GM23338 (cell line): ENCODE results near the gene EIF2B1.

Experiments used
- CTCF ChIP-seq, 2 experiments: fragments of 200-600 bp in 1 of 2; sonication (generic) in 1 of 2; conservative IDR thresholded peaks; 2 replicates each; pipeline versions ENCODE4 v1.5.1 to v1.6.1; 2016 to 2017; ENCODE audit warnings: antibody characterized with exemption in 2 of 2, low read depth in 2 of 2, mild to moderate bottlenecking in 2 of 2, moderate library complexity in 1 of 2
- EZH2 ChIP-seq: fragments of 200-600 bp; sonication (generic); IDR thresholded peaks from one replicate; pipeline ENCODE4 v1.8.0; 2017; ENCODE audit warnings: antibody characterized with exemption, mild to moderate bottlenecking, low read depth; ENCODE audit not compliant: unreplicated experiment
- EZH2phosphoT487 ChIP-seq: fragments of 200-600 bp; sonication (generic); IDR thresholded peaks from one replicate; pipeline ENCODE4 v1.8.1; 2018; ENCODE audit warnings: antibody characterized with exemption; ENCODE audit not compliant: unreplicated experiment
- POLR2AphosphoS5 ChIP-seq: IDR thresholded peaks from 2 replicates; pipeline ENCODE4 v1.6.1; 2016; ENCODE audit warnings: antibody characterized with exemption, low read depth
- REST ChIP-seq: IDR thresholded peaks from one replicate; pipeline ENCODE4 v1.6.1; 2018; ENCODE audit warnings: antibody characterized with exemption; ENCODE audit not compliant: unreplicated experiment
- ZNF114 ChIP-seq: fragments of 250-450 bp; sonication (Bioruptor Pico); IDR thresholded peaks from 2 replicates; pipeline ENCODE4 v1.5.0; 2020; ENCODE audit warnings: mild to moderate bottlenecking, moderate library complexity
- TF ChIP-seq, protein P1 (sequence below): fragments of 250-450 bp; sonication (Bioruptor Pico); IDR thresholded peaks from 2 replicates; pipeline ENCODE4 v1.5.0; 2020; ENCODE audit warnings: mild to moderate bottlenecking, moderate library complexity

- no peak for TF ChIP-seq CTCF (conservative IDR thresholded peaks at IDR 0.05; ENCODE audit: low read depth in 2 of 2)
- TF ChIP-seq POLR2AphosphoS5, result no peak
- TF ChIP-seq, protein P1, sequence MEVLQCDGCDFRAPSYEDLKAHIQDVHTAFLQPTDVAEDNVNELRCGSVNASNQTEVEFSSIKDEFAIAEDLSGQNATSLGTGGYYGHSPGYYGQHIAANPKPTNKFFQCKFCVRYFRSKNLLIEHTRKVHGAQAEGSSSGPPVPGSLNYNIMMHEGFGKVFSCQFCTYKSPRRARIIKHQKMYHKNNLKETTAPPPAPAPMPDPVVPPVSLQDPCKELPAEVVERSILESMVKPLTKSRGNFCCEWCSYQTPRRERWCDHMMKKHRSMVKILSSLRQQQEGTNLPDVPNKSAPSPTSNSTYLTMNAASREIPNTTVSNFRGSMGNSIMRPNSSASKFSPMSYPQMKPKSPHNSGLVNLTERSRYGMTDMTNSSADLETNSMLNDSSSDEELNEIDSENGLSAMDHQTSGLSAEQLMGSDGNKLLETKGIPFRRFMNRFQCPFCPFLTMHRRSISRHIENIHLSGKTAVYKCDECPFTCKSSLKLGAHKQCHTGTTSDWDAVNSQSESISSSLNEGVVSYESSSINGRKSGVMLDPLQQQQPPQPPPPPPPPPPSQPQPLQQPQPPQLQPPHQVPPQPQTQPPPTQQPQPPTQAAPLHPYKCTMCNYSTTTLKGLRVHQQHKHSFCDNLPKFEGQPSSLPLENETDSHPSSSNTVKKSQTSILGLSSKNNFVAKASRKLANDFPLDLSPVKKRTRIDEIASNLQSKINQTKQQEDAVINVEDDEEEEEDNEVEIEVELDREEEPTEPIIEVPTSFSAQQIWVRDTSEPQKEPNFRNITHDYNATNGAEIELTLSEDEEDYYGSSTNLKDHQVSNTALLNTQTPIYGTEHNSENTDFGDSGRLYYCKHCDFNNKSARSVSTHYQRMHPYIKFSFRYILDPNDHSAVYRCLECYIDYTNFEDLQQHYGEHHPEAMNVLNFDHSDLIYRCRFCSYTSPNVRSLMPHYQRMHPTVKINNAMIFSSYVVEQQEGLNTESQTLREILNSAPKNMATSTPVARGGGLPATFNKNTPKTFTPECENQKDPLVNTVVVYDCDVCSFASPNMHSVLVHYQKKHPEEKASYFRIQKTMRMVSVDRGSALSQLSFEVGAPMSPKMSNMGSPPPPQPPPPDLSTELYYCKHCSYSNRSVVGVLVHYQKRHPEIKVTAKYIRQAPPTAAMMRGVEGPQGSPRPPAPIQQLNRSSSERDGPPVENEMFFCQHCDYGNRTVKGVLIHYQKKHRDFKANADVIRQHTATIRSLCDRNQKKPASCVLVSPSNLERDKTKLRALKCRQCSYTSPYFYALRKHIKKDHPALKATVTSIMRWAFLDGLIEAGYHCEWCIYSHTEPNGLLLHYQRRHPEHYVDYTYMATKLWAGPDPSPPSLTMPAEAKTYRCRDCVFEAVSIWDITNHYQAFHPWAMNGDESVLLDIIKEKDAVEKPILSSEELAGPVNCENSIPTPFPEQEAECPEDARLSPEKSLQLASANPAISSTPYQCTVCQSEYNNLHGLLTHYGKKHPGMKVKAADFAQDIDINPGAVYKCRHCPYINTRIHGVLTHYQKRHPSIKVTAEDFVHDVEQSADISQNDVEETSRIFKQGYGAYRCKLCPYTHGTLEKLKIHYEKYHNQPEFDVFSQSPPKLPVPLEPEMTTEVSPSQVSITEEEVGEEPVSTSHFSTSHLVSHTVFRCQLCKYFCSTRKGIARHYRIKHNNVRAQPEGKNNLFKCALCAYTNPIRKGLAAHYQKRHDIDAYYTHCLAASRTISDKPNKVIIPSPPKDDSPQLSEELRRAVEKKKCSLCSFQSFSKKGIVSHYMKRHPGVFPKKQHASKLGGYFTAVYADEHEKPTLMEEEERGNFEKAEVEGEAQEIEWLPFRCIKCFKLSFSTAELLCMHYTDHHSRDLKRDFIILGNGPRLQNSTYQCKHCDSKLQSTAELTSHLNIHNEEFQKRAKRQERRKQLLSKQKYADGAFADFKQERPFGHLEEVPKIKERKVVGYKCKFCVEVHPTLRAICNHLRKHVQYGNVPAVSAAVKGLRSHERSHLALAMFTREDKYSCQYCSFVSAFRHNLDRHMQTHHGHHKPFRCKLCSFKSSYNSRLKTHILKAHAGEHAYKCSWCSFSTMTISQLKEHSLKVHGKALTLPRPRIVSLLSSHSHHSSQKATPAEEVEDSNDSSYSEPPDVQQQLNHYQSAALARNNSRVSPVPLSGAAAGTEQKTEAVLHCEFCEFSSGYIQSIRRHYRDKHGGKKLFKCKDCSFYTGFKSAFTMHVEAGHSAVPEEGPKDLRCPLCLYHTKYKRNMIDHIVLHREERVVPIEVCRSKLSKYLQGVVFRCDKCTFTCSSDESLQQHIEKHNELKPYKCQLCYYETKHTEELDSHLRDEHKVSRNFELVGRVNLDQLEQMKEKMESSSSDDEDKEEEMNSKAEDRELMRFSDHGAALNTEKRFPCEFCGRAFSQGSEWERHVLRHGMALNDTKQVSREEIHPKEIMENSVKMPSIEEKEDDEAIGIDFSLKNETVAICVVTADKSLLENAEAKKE (CRISPR knock-in tag), result no peak
- TF ChIP-seq EZH2, result no peak
- TF ChIP-seq EZH2phosphoT487, result no peak
- TF ChIP-seq REST, result no peak
- TF ChIP-seq ZNF114 (CRISPR knock-in tag), result no peak
Measured at GRCh38 chr12:123656392-123656791, 22.9 kb upstream of the EIF2B1 start.
